Measurements from ENCODE around the gene CPT1C. TPM values are rescaled to one million over a fixed set of nuclear protein-coding genes. Genes with fewer than 3 reads are reported as not detected.

The CPT1C gene
- total and polyA plus RNA-seq, 4 donors: 0.37 to 0.75 (median 0.59) TPM

GRCh38 chr19:49677231-49677900 lies 13.6 kb upstream of the CPT1C start, which contains the start of gene PRMT1:
PRMT1 (plus strand) TSS chr19:49677271; CDS start chr19:49677281, 10 bp downstream.
- H3K36me3 ChIP-seq (ENCODE audit: control insufficient read depth in 4 of 4, insufficient read depth in 3 of 4, low read depth in 1 of 4, low read length in 3 of 4): peaks cover 3 to 8% (median 6%) of the 10 kb centered on the region in 4 donors
- peak within 1 kb of the TSS; percentile 91 to 93 for H3K27ac ChIP-seq (ENCODE audit: low read depth in 1 of 2, low read length in 2 of 2)
- peak within 1 kb of the TSS; percentile 82 to 98 for H3K9ac ChIP-seq (ENCODE audit: low read depth in 1 of 2, low read length in 2 of 2)
- H3K27me3 ChIP-seq (ENCODE audit: control insufficient read depth in 4 of 4, insufficient read depth in 4 of 4, low read length in 3 of 4): no peaks in the 10 kb centered on the region
- no peaks in the 10 kb centered on the region for H3K9me3 ChIP-seq (ENCODE audit: control insufficient read depth in 4 of 4, low read length in 3 of 4)
- under 1% methylated on average over 57 of the region's 57 CpGs for WGBS
- no peak for DNase-seq (ENCODE audit: low spot score)
- H3K4me3 ChIP-seq (ENCODE audit: low read depth in 1 of 3, low read length in 3 of 3): peak within 1 kb of the TSS; percentile 74 to 94 (median 85)
- H3K4me1 ChIP-seq (ENCODE audit: control insufficient read depth in 4 of 4, insufficient read depth in 4 of 4, low read length in 3 of 4): peaks cover 2 to 38% (median 22%) of the 10 kb centered on the region in 4 donors
- no peak for TF ChIP-seq REST (IDR thresholded peaks at IDR 0.05)
- TF ChIP-seq CTCF (IDR thresholded peaks at IDR 0.05; ENCODE audit: low read depth, low read length, missing input control): no peak
- peak in 1 of 2 donors; percentile 15 for TF ChIP-seq EGR1 (IDR thresholded peaks at IDR 0.05; ENCODE audit: low read depth in 2 of 2)
- TF ChIP-seq FOXA2 (IDR thresholded peaks at IDR 0.05): no peak
- TF ChIP-seq TAF1 (conservative IDR thresholded peaks at IDR 0.05): no peak
- TF ChIP-seq HNF4G (IDR thresholded peaks at IDR 0.05): no peak
- no peak for TF ChIP-seq NR2F2 (IDR thresholded peaks at IDR 0.05)
- no peak for TF ChIP-seq RAD21 (IDR thresholded peaks at IDR 0.05)
- TF ChIP-seq HNF4A (conservative IDR thresholded peaks at IDR 0.05): no peak
- TF ChIP-seq, protein P1, sequence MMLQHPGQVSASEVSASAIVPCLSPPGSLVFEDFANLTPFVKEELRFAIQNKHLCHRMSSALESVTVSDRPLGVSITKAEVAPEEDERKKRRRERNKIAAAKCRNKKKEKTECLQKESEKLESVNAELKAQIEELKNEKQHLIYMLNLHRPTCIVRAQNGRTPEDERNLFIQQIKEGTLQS (IDR thresholded peaks at IDR 0.05): no peak
- TF ChIP-seq SP1 (IDR thresholded peaks at IDR 0.05): peak; percentile 12
- no peak for TF ChIP-seq GABPA (IDR thresholded peaks at IDR 0.05 in 1 of 2, conservative IDR thresholded peaks at IDR 0.05 in 1 of 2)
- TF ChIP-seq FOXA1 (IDR thresholded peaks at IDR 0.05): no peak
- TF ChIP-seq JUND (IDR thresholded peaks at IDR 0.05): peak in 1 of 2 donors; percentile 6
- TF ChIP-seq ZBTB33 (IDR thresholded peaks at IDR 0.05): no peak
- TF ChIP-seq, protein P2, sequence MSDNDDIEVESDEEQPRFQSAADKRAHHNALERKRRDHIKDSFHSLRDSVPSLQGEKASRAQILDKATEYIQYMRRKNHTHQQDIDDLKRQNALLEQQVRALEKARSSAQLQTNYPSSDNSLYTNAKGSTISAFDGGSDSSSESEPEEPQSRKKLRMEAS (IDR thresholded peaks at IDR 0.05): peak; percentile 20
- peak in 1 of 2 donors; percentile 25 for TF ChIP-seq RXRA (IDR thresholded peaks at IDR 0.05)
- no peak for TF ChIP-seq YY1 (IDR thresholded peaks at IDR 0.05)

Measured in liver (tissue), 9 donors.